Suprapubic skin (tissue), 4 donors: Measurements from ENCODE around the gene NF1. TPM values are rescaled to one million over a fixed set of nuclear protein-coding genes. Genes with fewer than 3 reads are reported as not detected.

Source experiments
- DNase-seq, 2 donors: peaks; one replicate each; pipeline ENCODE4 v3.0.0-alpha.2; 2019; ENCODE audit warnings: low spot score in 2 of 2
- H3K27ac ChIP-seq: fragments of 200-600 bp; sonication (generic); one replicate; pipeline ENCODE4 v1.5.1; 2019
- H3K27me3 ChIP-seq: fragments of 200-600 bp; sonication (generic); one replicate; pipeline ENCODE4 v1.5.1; 2019
- H3K36me3 ChIP-seq: fragments of 200-600 bp; sonication (generic); one replicate; pipeline ENCODE4 v1.5.1; 2019
- H3K4me1 ChIP-seq: fragments of 200-600 bp; sonication (generic); one replicate; pipeline ENCODE4 v1.5.1; 2019
- H3K4me3 ChIP-seq: fragments of 200-600 bp; sonication (generic); one replicate; pipeline ENCODE4 v1.5.1; 2019; ENCODE audit warnings: mild to moderate bottlenecking
- H3K9me3 ChIP-seq: fragments of 200-600 bp; sonication (generic); one replicate; pipeline ENCODE4 v1.5.1; 2019
- CTCF ChIP-seq, 2 donors: fragments of 200-600 bp in 1 of 2; fragments of 450-650 bp in 1 of 2; sonication (generic) in 1 of 2; IDR thresholded peaks; one replicate each; pipeline ENCODE4 v1.5.1; 2016 to 2019; ENCODE audit warnings: antibody characterized with exemption in 2 of 2, mild to moderate bottlenecking in 1 of 2, moderate library complexity in 1 of 2
- EP300 ChIP-seq: sonication (generic); formaldehyde crosslinking; IDR thresholded peaks from one replicate; pipeline ENCODE4 v1.6.1; 2017; ENCODE audit warnings: antibody characterized with exemption
- POLR2A ChIP-seq, 2 donors: fragments of 450-650 bp; IDR thresholded peaks; one replicate each; pipeline ENCODE4 v1.6.1; 2017; ENCODE audit warnings: antibody characterized with exemption in 2 of 2, mild to moderate bottlenecking in 2 of 2, moderate library complexity in 2 of 2
- POLR2AphosphoS5 ChIP-seq, 3 donors: sonication (generic); formaldehyde crosslinking; IDR thresholded peaks; one replicate each; pipeline ENCODE4 v1.6.1; 2017; ENCODE audit warnings: antibody characterized with exemption in 3 of 3
- WGBS: methylation state at CpG from one replicate; pipeline ENCODE4 v1.1.5; 2018; 5-methylcytosine and 5-hydroxymethylcytosine counted together
- total RNA-seq, 4 donors: library from RNA; depleted of rRNA; stranded (reverse); fragments of >200 nt; gene quantifications; one replicate each; pipeline ENCODE4 v1.1.0, GENCODE V29; 2016

The NF1 gene
- total RNA-seq, 4 donors from 2014 or later = 32.3 to 113 (median 45.4) TPM

DNA sequence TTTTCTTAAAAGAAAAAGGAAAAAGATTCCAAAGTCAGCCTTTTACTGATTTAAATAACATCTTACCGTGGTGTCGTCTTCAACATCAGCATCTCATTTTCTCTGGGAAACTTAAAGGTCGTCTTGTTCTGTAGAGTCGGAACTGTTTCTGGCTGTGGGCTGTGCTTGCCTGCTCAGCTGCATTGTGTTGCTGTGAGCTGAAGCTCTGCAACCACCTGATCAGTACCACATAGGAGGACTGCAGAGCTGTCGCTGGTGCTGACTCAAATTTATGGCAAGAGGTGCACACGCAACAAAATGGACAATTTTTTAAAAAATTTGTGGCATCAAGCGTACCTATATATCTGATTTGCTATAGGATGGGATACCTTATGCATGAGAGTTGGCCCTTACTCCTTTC is 202.3 kb downstream of the NF1 start, which contains the start of gene OMG:
TSS of gene OMG (minus strand) at position 150 of the 400 bp plus-strand sequence. CDS start 908 bp downstream, outside the sequence.
- no peak within 1 kb of the TSS for H3K4me3 ChIP-seq
- no peaks in the 10 kb centered on the region for H3K27me3 ChIP-seq
- H3K27ac ChIP-seq = no peak within 1 kb of the TSS
- no peak for TF ChIP-seq CTCF (IDR thresholded peaks at IDR 0.05)
- no peak for TF ChIP-seq POLR2A (IDR thresholded peaks at IDR 0.05)
- no peak for TF ChIP-seq EP300
- no peak for TF ChIP-seq POLR2AphosphoS5 (IDR thresholded peaks at IDR 0.05)
- DNase-seq = no peak
- peaks cover 3% of the 10 kb centered on the region for H3K4me1 ChIP-seq
- WGBS = 84% methylated on average over 7 of the region's 7 CpGs
- no peaks in the 10 kb centered on the region for H3K36me3 ChIP-seq
- no peaks in the 10 kb centered on the region for H3K9me3 ChIP-seq

GRCh38 chr17:31299624-31300023 is 204.8 kb downstream of the NF1 start:
- no peak for DNase-seq
- Histone ChIP-seq H3K4me3 (no peak overlapping the region), H3K9me3 (no peaks in the 10 kb centered on the region), H3K36me3 (peaks cover 1% of the 10 kb centered on the region), H3K27me3 (no peaks in the 10 kb centered on the region), H3K27ac (no peak overlapping the region), H3K4me1 (peaks cover 3% of the 10 kb centered on the region)
- no peak for TF ChIP-seq CTCF (IDR thresholded peaks at IDR 0.05)
- TF ChIP-seq POLR2A (IDR thresholded peaks at IDR 0.05) = no peak
- no peak for TF ChIP-seq POLR2AphosphoS5 (IDR thresholded peaks at IDR 0.05)
- TF ChIP-seq EP300 = no peak

DNA sequence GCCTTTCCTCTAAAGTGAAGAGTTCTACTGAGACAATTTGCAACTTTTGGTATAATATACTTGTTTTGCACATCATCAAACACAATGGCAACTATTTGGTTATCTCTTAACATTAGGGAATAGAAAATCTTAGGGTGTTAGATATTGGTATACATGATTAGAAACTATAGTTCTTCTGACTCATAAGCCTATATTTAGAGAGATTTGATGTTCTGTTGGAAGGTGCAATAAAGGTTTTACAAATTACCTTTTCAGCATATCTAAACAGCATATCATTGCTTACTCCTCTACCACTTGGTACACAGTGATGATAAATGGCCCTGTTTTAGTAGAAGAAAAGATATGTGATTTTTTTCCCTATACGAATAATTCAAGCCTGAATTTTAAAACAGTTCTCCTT is 212.9 kb downstream of the NF1 start:
- no peaks in the 10 kb centered on the region for H3K4me1 ChIP-seq
- H3K27me3 ChIP-seq = no peaks in the 10 kb centered on the region
- H3K36me3 ChIP-seq = peaks cover 3% of the 10 kb centered on the region
- no peak for DNase-seq
- WGBS = 92% methylated on average over 1 of the region's 1 CpG
- H3K4me3 ChIP-seq = no peak overlapping the region
- H3K27ac ChIP-seq = no peak overlapping the region
- no peaks in the 10 kb centered on the region for H3K9me3 ChIP-seq
- TF ChIP-seq POLR2A (IDR thresholded peaks at IDR 0.05) = no peak
- no peak for TF ChIP-seq EP300
- TF ChIP-seq CTCF (IDR thresholded peaks at IDR 0.05) = no peak
- no peak for TF ChIP-seq POLR2AphosphoS5 (IDR thresholded peaks at IDR 0.05)

DNA sequence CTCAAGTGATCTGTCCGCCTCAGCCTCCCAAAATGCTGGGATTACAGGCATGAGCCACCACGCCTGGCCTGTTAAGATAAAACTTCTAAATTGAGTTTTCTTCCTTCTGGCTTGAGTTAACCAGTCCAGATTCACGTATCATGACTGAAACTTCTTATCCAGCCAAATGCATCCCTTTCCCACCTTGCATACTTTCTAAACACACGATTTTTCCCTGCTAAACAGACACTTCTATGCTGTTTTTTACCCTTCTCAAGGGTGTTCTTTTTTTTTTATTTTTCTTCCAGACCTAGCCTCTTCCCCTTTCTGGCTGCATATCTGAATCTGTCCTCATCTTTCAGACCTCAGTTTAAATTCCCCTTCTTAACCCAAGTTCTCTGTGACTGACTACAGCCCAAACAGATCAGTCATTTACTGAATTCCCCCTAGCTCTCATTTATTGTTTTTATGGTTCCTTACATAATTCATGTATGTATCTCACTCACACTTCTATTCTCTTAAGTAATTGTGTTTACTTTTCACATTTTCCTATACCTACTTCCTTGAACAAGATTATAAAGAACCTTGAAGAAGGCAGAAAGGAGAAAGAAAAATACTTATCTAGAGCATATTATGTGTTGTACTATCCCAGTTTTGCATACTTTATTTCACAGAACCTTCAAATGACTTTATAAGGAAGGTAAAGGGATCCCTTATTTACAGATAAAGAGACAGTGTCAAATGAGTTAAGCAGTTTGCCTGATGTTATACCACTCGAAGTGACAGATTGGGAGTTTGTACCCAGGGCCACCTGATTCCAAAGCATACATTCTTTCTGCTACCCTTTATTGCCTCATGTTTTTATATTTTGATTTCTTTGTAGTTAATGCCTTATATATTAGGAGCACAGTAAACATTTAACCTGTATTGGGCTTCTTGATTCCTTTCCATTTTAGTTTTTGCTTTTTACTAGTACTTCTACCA is 213.9 kb downstream of the NF1 start:
- Histone ChIP-seq H3K9me3 (no peaks in the 10 kb centered on the region), H3K36me3 (peaks cover 3% of the 10 kb centered on the region), H3K27me3 (no peaks in the 10 kb centered on the region), H3K27ac (no peak overlapping the region), H3K4me3 (no peak overlapping the region), H3K4me1 (no peaks in the 10 kb centered on the region)
- 77% methylated on average over 5 of the region's 5 CpGs for WGBS
- DNase-seq = no peak
- TF ChIP-seq CTCF (IDR thresholded peaks at IDR 0.05) (no peak), POLR2AphosphoS5 (IDR thresholded peaks at IDR 0.05) (no peak), EP300 (no peak), POLR2A (IDR thresholded peaks at IDR 0.05) (no peak)

GRCh38 chr17:31309556-31309955 is 214.8 kb downstream of the NF1 start:
- Histone ChIP-seq H3K27ac (no peak overlapping the region), H3K27me3 (no peaks in the 10 kb centered on the region), H3K4me3 (peak overlapping the region; percentile 27), H3K4me1 (no peaks in the 10 kb centered on the region), H3K36me3 (peaks cover 2% of the 10 kb centered on the region), H3K9me3 (no peaks in the 10 kb centered on the region)
- TF ChIP-seq CTCF (IDR thresholded peaks at IDR 0.05) (no peak), POLR2AphosphoS5 (IDR thresholded peaks at IDR 0.05) (no peak), EP300 (no peak)
- 86% methylated on average over 2 of the region's 2 CpGs for WGBS
- DNase-seq = no peak
